Fibroblast of lung (primary cell): ENCODE data around the gene TRIM3.

Source experiments
- CTCF ChIP-seq, 2 donors: IDR thresholded peaks in 1 of 2; conservative IDR thresholded peaks in 1 of 2; 1 replicate in 1 of 2; 2 replicates in 1 of 2; pipeline ENCODE4 v1.5.1; 2011 to 2012; ENCODE audit warnings: low read length in 2 of 2, control low read depth in 1 of 2, inconsistent platforms in 1 of 2, low read depth in 1 of 2, mild to moderate bottlenecking in 1 of 2
- EZH2 ChIP-seq: IDR thresholded peaks from 2 replicates; pipeline ENCODE4 v1.5.1; 2012; ENCODE audit warnings: low read length, control low read depth, mild to moderate bottlenecking; ENCODE audit errors: missing control alignments

GRCh38 chr11:6431861-6432260, 41.9 kb downstream of the TRIM3 start:
- TF ChIP-seq CTCF (conservative IDR thresholded peaks at IDR 0.05 in 1 of 2, IDR thresholded peaks at IDR 0.05 in 1 of 2; ENCODE audit: low read depth in 1 of 2, low read length in 2 of 2) (no peak), EZH2 (no peak)
